ENCODE measurements around the gene OR5K3.

OR5K3 gene

DNA sequence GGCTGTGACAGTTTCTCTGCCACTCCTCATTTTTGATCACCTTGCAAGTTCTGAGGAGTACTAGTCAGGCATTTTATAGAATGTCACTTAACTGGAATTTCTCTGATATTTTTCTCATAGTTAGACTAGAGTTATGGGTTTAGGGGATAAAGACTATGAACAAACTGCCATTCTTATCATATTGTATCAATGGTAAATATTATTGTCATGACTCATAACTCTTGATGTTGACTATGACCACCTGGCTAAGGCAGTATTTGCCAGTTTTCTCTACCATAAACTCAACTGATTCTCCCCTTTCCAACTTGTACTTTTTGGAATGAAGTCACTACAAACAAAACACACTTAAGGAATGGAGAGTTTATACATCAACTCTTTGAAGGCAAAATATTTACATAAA is 49.8 kb downstream of the OR5K3 start:
- no peak for DNase-seq

All from NCI-H187 treated with DMSO at 0.1 percent for 48 hours (cell line).